ENCODE results near the gene PRAMEF1.
"Not testable (repeated sequence)": the region's sequence is repeated elsewhere in the genome, so short reads cannot be mapped to it uniquely, and the experiment has no call there.

The PRAMEF1 gene, protein sequence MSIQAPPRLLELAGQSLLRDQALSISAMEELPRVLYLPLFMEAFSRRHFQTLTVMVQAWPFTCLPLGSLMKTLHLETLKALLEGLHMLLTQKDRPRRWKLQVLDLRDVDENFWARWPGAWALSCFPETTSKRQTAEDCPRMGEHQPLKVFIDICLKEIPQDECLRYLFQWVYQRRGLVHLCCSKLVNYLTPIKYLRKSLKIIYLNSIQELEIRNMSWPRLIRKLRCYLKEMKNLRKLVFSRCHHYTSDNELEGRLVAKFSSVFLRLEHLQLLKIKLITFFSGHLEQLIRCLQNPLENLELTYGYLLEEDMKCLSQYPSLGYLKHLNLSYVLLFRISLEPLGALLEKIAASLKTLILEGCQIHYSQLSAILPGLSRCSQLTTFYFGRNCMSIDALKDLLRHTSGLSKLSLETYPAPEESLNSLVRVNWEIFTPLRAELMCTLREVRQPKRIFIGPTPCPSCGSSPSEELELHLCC

DNA sequence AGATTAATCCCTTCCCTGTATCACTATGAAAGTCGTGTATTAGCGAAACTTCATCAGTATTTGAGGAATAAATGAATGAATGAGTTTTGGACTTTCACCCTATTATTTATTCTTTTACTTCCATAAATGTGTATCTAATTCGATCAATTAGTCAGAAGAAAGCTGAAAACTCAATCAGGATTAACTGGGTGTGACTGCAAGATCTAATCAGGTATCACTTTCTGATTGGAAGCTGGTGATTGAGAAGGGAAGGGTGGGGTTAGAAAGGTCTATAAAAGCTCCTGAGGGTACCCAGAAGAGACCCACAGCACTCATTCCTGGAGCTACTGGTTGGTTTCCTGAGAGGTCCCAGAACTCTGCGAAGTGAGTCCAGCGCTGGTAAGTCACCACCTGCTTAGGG, at the start of gene PRAMEF1:
Gene PRAMEF1 (plus strand): TSS at position 301 of the 400 bp plus-strand sequence. CDS start 1,831 bp downstream, outside the sequence.
- not testable (repeated sequence) for DNase-seq (ENCODE audit: low spot score)

DNA sequence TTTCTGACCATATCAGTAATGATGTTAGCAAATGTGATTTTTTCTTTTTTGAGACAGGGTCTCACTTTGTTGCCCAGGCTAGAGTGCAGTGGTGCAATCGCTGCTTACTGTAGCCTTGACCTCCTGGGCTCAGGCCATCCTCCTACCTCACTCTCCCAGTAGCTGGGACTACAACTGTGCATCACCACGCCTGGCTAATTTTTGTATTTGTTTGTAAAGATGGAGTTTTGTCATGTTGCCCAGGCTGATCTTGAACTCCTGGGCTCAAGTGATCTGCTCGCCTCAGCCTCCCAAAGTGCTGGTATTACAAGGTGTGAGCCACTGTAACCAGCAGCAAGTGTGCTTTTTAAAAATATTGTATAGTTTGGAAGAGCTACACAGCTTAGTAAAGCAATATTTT, 49.3 kb upstream of the PRAMEF1 start:
- DNase-seq (ENCODE audit: low spot score) = no peak

DNA sequence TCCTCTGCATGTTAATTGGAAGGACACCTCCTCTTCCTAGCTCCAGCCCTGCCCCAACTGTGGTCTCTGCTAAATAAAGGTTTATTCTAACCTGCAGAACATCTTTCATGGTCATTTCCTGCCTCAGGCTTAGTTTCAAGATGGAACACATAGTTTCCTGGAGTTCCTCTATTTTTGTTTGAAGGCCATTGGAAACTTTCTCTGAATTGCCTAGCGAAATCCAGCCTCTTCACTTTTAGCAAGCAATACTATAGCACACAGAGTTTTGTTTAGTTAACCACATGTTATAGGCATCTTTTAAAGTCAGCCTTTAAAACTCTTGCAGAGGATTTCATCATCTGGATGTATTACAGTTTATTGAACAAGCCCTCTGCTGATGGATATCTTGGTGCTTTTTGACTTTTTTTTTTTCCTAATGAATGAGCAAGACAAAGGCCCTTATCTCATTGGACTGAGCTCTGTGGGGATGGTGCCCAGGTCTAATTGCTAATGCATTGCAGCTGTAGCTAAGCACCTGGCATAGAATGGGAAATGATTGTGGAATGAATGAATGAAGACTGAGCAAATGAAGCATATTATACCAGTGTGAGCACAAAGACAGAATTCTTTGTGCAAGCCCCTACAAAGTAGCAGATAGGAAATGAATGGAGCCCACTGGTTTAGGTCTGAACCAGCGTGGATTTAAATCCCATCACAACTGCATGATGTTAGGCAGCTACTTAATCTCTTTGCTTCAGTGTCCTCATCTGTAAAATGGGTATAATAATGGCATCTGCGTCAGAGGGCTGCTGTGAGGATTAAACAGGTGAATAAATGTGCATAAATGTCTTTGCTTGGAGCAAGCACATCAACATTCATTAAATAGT, 45.8 kb upstream of the PRAMEF1 start:
- no peak for DNase-seq (ENCODE audit: low spot score)

DNA sequence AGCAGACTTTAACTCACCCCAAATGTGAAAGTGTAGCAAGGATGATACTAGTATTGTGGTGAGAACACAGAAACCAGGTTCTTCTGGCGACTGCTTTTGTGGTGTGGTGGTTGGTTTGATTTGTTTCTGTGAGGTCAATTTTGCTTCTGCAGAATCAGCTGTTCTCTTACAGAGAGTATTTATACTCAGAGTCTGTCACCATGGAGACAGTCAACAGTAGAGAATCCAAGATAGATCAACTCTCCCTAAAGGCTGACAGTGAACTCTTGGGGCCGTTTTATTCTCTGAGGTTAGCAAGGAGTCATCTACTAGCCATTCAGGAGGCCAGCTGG, 45.2 kb upstream of the PRAMEF1 start, which contains the start of gene CFAP107:
Gene CFAP107 (plus strand): TSS at position 209 of the 332 bp plus-strand sequence. CDS start 231 bp downstream, outside the sequence.
- no peak for DNase-seq (ENCODE audit: low spot score)

DNA sequence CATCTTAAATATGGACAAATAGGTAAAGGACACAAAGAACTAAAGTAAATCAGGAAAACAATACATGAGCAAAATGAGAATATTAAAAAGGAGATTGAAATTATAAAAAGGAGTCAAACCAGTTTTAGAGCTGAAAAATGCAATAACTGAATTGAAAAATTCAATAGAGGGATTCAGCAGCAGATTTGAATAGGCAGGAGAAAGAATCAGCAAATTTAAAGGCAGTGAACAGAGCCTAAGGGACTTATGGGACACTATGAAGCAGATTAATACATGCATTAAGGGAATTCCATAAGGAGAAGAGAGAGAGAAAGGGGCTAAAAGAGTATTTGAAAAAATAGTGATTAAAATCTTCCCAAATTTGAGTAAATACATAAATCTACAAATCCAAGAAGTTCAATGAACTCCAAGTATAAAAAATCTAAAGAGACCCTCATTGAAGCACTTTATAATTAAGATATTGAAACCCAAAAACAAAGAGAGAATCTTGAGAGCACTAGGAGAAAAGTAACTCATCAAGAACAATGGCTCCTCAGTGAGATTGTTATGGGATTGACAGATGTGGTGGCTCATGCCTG, 42.3 kb upstream of the PRAMEF1 start:
- DNase-seq (ENCODE audit: low spot score) = no peak

DNA sequence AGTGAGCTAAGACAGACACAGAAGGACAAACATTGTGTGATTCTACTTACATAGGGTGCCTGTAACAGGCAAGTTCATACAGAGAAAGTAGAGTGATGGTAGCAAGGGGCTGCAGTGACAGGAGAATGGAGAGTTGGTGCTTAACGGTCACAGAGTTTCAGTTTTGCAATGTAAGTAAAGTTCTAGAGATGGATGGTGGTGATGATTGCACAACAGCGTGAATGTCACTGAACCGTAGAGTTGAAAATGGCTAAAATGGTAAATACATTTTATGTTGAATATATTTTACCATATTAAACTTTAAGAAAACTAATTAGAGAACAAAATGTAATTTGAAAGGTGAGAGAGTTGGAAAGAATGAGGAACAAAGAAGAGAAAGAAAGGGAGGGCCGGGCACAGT, 36.5 kb upstream of the PRAMEF1 start:
- DNase-seq (ENCODE audit: low spot score) = no peak

DNA sequence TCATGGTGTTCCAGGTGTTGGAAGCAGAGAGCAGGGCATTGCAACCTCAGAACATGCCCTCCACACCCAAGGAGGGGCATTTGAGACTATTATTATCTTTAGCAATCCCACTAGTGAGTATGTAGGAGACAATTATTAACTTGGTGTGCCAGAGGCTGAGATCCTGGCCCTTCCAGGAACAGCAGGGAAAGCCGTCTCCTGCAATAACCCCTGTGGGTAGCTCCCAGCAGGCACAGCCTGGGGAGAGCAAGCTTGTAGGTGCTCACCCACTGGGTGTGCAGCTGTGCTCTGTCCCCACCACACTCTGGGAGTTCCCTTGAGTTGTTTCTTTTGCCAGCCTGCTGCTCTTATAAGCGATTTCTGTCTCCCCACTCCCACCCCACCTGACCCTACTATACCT, 34.9 kb upstream of the PRAMEF1 start:
- DNase-seq (ENCODE audit: low spot score) = no peak

DNA sequence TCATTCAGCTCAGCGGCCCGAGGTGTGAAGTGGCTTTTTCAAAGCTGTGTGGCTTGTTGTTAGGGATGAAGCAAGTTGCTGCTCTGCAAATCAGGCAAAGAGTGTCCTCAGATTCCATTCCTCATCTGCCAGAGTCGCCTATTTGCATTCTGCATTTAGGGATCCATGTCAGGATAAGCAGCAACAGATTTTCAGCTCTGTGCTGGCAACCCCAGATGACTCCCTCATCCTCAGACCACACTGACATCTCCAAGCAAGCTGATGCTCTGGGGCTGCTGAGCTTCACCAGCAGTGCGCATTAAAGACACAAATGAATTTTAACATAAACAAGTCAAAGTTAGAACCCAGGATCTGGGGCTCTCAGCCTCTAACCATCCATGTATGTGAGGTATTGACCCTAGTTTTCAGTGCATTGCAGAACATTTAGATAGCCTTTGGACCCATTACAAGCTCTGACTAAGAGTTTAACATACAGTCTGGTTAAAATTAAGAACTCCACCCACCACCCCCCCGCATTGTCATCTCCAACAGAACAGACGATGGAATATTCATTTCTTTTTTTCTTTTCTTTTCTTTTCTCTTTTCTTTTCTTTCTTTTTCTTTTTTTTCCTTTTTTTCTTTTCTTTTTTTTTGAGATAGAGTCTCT, 34.3 kb upstream of the PRAMEF1 start:
- DNase-seq (ENCODE audit: low spot score) = no peak

DNA sequence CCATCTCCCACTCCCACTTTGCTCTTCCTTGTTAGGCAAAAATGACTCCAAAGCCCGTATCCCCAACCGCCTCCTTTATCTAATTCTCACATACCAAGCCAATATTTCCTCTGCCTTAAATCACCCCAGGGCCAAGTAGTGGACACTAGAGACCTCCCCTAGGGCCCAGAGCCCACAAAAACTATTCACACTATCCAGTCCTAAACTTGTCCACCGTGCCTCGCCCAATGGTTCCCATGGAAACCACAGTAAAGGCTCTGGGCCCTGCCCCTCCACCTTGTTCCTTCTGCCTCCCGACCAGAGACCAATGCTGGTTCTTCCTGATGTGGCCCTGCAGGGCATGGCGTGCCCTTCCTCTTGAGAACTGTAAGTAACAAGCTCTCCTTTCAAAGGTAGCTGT, 33.4 kb upstream of the PRAMEF1 start:
- DNase-seq (ENCODE audit: low spot score) = no peak

DNA sequence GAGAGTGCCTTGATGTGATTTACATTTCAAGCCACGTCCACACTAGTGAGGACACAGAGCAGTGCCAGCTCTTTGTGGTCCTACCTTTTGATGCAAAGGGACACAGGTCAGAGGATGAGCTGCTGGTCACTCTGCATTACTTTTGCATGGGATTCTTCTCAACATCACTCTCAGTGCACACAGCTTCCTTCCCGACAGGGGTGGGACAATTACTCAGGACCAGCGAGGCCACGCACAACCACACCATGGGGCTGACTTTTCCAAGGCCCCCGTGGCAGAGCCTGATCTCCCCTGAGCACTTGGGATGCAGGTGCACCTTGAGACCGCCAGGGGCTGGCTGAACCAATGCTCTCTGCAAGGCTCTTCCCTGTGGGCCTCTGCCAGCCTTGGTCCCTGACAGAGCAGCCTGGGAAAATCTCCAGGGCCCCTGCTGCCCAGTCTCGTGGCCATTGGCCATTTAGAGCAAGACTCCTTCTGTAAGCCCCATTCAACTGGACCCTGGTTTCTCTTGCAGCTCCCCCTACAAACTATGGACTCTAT, 30.9 kb upstream of the PRAMEF1 start:
- DNase-seq (ENCODE audit: low spot score) = no peak

DNA sequence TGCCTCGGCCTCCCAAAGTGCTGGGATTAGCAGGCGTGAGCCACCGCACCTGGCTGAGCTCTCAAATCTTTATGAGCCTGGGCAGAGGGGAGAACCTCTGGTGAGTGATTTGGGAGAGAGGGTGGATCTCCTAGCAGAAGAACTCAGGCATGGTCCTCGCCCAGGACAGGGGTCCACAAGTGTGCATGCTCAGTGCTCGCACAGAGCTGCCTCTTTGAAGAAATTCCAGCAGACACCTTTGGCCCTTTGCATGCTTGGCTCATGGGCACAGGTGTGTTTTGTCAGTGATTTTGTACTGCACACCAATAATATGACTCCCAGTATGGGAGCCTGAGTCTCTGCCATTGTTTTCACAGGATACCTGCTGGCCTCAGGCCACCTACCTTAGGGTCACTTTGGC, 29.4 kb upstream of the PRAMEF1 start:
- DNase-seq (ENCODE audit: low spot score) = no peak

DNA sequence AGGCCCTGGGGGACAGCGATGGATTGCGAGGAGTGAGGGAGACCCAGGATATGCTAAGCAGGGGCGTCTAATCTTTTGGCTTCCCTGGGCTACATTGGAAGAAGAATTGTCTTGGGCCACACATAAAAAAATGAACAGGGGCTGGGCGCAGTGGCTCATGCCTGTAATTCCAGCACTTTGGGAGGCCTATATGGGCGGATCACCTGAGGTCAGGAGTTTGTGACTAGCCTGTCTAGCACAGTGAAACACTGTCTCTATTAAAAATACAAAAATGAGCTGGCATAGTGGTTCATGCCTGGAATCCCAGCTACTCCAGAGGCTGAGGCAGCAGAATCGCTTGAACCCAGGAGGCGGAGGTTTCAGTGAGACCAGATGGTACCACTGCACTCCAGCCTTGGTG, 28.4 kb upstream of the PRAMEF1 start:
- DNase-seq (ENCODE audit: low spot score) = no peak

DNA sequence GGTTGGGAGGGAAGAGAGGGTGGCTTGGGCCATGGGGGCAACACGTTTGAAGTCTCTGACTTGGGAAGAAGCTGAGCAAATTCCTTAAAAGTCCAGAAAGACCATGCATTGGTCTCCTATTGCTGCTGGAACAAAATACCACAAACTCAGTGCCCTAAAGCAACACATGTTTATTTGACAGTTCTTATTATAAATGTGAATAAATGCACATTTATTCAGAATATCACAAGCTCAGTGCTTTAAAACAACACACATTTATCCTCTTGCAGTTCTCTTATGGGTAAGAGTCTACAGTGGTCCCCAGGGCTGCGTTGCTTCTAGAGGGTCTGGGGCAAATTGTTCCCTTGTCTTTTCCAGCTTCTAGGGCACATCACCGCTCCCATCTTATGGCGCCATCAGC, 27.7 kb upstream of the PRAMEF1 start:
- DNase-seq (ENCODE audit: low spot score) = no peak

DNA sequence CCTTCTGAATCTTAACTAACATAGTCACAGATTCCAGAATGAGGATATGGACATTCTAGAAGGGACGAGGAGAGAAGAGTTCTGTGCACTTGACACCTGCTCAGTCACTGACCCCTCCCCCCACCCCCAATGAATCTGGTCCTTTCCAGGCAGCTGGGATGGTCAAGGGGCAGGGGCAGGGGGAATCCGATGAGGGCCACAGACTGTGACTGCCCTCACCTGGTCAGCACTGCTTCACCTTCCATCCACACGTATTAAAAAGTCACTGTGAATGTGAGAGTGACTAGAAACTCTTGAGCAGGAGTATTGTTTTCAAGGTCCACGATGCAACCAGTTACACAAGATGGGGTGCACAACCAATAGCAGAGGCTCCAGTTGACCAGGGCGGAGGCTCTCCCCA, 27.2 kb upstream of the PRAMEF1 start:
- no peak for DNase-seq (ENCODE audit: low spot score)

DNA sequence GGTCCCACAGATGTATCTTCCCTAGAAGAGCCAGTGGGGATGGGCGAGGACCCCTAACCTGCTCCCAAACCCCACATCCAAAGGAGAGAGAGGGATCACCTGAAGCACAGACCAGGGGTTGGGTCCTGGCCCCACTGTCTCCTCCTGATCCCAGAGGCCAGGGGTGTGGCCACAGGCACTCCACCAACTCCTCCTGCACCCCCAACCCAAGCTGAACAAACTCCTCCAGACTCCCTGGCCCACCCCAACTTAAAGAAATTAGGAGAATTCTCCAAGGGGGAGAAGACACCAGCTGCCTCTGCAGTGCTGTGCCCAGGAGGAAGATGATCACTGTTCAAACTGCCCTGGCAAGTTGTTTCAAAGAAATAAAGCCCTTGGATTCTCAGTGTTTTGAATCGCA, 22.2 kb upstream of the PRAMEF1 start:
- DNase-seq (ENCODE audit: low spot score) = no peak

DNA sequence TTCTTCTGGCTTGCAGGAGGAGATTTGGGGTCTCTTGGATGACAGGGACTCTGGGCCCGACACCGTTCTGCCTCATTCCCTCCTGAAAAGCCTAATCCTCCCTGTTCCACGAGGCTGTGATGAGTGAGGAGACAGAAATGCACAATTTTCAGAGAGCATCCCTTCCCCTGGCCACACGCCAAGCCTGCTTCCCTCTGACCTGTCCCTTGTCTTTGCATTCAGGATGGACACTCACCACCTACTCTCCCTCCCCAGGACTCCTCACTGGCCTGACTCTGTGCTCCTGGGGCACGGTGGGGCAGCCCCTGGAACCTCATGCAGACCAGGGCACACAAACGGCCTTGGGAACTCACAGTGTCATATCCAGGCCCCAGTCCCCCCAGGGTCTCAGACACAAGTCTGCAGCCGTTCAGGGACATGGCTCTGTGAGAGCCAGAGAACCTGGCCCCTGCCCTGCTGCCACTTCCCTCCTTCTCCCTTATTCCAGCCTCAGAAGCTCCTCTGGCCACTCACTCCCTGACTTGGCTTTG, 21.2 kb upstream of the PRAMEF1 start:
- no peak for DNase-seq (ENCODE audit: low spot score)

DNA sequence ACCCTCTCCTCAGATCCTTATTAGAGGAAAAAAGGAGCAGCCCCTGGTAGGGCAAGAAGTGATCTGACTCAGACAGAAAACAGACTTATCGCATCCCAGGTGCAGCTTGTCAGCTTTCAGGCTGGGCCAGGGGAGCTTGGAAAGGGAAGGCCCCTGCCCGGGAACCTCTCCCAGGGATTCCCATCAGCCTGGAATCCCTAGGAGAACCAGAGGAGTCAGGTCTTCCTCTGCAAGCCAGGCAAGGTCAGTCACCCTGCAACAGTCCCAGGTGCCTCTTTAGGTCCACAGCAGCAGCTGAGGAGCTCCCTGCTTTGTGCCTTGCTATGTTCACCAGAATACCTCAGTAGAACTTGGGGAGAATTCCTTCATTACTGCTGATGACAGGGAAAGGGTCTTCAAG, 20.6 kb upstream of the PRAMEF1 start:
- DNase-seq (ENCODE audit: low spot score) = no peak

DNA sequence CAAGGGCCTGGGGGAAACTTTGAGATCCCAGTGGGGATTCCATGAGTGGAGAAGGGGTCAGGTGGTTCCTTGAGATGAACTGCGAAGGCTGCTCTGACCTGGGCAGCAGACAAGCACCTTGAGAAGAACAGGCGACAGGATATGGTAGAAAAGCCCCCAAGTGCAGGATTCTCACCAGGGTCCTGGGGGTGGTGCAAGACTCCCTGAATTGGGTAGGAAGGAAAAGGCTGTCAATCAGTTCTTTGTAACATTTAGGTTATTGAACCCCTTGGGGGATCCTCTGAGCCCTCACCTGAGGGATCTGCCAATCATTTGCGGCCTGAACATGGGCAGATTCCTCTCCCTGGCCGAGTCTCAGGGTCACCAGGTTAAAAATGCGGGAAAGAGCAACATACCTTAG, 20.0 kb upstream of the PRAMEF1 start:
- no peak for DNase-seq (ENCODE audit: low spot score)

DNA sequence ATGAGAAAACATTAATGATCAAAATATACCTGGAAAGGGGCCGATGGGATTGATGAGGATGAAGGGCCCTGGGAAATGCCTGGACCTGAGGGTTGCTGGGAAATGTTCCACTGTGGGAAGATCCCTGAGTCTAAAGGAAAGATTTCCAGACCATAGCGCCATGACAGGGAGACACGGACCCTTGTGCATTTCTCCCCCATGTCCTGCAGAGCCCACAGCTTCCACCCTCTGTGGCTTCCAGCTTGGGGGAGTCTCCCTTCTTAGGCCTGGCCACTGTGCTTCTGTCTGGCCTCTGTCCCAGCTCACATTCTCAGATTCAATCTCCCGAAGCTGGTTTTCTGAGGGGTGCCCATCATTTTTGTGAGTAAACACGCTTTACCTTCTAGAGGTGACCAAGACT, 18.7 kb upstream of the PRAMEF1 start:
- no peak for DNase-seq (ENCODE audit: low spot score)

DNA sequence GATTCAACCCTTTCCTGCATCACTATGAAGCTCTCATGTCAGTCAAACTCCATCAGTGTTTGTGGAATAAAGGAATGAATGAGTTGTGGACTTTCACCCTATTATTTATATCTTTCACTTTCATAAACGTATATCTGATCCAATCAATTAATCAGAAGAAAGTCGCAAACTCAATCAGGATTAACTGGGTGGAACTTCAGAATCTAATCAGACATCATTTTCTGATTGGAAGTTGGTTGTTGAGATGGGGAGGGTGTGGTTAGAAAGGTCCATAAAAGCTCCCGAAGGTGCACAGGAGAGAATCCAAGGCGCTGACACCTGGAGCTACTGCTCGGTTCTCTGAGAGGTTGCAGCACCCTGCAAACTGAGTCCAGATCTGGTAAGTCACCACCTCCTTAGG, 17.8 kb upstream of the PRAMEF1 start, which contains the start of gene PRAMEF12:
Gene PRAMEF12 (plus strand): TSS at position 301 of the 400 bp plus-strand sequence. CDS start 1,130 bp downstream, outside the sequence.
- no peak for DNase-seq (ENCODE audit: low spot score)

DNA sequence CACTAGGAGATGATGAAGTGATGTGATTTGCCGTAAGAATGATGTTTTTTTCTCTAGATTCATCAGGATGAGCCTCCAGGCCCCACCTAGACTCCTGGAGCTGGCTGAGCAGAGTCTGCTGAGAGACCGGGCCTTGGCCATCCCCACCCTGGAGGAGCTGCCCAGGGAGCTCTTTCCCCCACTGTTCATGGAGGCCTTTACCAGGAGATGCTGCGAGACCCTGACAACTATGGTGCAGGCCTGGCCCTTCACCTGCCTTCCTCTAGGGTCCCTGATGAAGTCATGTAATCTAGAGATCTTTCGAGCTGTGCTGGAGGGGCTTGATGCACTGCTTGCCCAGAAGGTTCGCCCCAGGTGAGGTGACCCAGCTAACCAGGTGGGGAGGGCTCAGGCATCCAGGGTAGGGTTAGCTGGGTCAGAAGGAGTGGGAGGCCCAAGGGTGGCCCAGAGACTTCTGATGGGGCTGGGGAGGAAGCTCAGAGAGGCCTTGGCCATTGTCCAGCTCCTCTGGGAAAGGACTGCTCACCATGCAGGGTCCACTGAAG, 16.3 kb upstream of the PRAMEF1 start:
- DNase-seq (ENCODE audit: low spot score) = no peak

Data from hematopoietic multipotent progenitor cell treated with erythropoietin and hydrocortisone succinate and interleukin-3 and kit ligand, for 17 days (in vitro differentiated cells).